ENCODE measurements around the gene TGFBR3.

GRCh38 chr1:91813813-91814212 lies 72.1 kb downstream of the TGFBR3 start:
- no peak for TF ChIP-seq CTCF (conservative IDR thresholded peaks at IDR 0.05 in 1 of 2, IDR thresholded peaks at IDR 0.05 in 1 of 2; ENCODE audit: extremely low read depth in 1 of 2, insufficient read depth in 1 of 2, low read depth in 1 of 2, low read length in 2 of 2)
- no peak for TF ChIP-seq EZH2 (IDR thresholded peaks at IDR 0.05; ENCODE audit: borderline replicate concordance, low read length)

All from mammary epithelial cell (primary cell).